HG03060 (cell line): ENCODE data around the gene CCDC137.
"Not testable (repeated sequence)": the region's sequence is repeated elsewhere in the genome, so short reads cannot be mapped to it uniquely, and the experiment has no call there.

Source experiments
- ATAC-seq: cut with Tn5 transposase; IDR thresholded peaks from one replicate; pipeline ENCODE4 v1.9.1; 2021; ENCODE audit warnings: low read depth, moderate number of reproducible peaks; ENCODE audit not compliant: unreplicated experiment

CCDC137 gene

DNA sequence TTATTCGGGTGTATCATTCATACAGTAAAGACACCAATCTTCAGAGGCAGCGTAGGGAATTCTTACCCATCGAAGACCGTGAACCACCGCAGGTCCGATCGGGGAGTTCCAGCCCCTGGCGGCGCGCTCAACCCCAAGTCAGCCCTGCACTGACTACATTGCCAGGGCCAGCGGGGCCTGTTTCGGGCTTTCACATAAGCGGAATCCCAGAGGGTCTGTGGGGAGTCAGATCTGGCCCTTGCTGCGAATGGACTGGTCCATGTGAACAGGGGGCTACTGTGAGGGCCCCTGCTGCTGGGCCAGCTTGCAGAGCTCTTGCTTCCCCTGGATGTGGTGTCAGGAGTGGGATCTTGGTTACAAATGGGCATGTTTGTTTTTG lies 17.8 kb upstream of the CCDC137 start:
- ATAC-seq, result no peak

DNA sequence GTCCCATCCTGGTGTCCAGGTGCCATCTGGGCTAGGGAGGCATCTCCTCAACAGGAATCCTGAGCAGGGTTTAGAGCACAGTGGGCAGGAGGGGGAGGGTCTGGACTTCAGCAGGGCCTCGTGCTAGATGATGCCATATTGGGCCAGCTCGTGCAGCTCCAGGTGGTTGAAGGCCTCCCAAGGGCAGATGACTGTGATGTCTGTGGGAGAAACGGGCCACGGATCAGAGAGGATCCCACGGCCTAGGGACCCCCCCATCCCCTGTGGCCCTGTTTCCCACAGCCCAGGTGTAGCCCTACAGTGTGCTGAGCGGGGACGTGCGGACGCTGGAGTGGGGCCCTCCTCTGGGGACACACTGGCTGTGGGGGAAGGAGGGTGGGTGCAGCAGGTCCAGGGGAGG lies 15.6 kb upstream of the CCDC137 start:
- no peak for ATAC-seq

DNA sequence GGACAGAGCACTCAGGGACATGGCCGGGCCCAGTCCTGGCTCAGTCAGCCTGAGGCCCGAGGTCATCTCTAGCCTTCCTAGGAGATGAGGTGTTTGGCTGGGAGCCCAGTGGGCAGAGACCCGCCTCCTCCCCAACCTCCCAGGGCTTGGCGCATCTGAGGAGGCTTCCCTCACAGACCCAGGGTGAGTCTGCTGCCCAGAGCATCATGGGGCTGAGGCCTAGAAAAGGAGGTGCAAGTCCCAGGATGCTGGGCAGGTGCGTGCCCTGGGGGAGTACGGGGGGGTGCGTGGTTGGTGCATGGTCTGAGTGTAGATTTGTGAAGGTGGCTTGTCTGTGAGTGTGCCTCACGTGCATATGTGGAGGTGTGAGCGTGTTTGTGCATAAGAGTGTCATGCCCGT lies 14.8 kb upstream of the CCDC137 start:
- no peak for ATAC-seq

DNA sequence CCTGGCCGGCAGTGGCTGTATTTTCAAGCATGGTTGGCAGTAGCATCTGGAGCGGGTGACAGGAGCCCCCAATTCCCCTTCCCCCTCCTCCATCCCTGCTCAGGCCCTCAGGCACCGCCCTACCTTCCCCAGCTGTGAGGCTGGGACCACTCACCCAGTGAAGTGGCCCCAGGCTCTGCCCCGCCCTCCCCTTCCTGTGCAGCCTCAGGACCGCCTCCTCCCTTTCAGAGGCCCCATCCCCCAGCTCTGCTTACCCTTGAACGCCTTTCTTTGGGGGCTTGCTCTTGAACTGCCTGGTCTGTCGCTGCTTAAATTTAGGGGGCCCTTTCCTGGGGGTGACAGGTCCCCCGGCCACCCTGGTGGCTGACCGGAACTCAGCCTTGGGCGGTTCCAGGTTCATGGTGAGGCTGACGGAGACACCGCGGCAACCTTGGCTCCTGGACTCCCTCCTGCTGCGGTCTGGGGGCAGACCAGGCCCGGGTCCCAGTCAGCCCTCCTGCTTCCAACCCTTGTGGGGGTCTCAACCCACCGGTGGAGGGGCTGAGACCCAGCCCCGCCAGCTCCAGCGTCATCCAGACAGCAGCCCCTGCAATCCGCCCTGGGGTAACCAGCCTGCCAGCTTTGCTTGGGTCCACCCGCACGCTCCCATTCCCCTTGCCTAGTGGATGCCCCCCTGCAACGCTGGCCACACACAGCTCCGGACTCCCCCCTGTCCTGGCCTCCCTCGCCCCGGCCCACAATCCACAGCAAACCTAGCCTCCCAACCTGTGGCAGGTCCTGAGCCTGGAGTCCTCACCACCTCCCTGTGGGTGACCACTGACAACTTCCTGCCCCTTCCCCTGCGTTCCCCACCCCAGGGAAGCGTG lies 13.4 kb upstream of the CCDC137 start:
- no peak for ATAC-seq

DNA sequence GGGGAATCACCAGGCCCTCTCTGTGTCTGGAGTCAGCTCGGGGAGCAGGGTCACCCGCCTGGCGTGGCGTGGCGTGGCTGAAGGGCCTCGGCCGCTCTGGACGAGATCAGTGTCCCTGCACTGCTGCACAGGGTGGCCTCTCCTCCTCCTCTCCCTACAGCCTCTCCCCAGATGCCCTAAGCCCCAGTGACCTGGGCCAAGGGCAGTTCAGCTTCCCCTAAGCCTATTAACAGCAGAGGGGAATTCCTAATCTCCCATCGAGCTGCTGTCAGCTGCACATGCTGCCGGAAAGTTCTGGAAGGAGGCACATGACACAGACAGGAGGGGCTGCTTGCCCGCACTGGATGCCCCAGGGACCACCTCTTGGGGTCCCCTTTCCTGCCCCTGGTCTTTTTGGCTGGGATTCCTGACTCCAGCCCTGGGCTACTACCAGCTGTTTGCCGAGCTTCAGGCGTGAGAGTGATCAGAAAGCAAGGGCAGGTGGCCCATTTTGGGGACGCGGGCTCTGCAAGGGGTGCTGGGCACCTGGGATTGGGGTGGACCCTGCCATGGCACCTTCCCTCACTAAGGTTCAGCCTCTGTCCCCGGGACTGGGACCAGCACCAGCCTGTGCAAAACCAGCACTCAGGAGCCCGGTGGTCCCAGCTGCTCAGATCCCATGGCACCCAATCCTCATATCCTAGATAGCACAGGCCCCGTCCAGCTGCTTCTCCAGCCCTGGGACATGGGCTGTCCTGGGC lies 11.0 kb upstream of the CCDC137 start:
- no peak for ATAC-seq

DNA sequence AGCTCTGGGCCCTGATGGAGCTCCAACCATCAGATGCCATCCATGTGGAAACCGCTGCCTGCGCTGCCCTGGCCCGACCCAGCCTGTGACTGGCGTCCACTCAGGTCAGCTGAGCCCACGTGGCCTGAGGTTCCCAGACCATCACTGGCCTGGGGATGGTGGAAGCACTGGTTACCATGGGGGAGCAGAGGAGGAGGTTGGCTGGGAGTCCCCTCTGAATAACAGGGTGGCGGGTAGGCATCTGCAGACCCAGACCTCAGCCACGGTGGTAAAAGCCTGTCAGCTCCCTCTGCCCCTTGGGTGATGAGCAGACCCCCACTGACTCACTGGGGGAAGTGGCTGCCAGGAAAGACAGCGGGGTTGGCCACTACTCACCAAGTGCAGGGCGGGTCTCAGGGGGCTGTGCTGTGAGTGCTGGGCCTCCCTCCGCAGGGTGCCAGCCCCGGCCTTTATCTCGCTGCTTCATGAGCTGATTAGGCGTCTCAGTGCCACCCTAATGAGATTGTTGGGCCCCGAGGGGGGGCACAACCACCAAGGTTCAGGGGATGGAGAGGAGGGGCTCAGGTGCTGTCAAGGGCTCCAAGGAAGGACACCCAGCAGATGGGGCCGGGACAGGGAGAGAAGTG lies 10.3 kb upstream of the CCDC137 start, which contains the start of gene PDE6G:
Gene PDE6G, minus strand, starts transcription at position 425 of the 626 bp plus-strand sequence. CDS start 3,237 bp downstream, outside the sequence.
- no peak for ATAC-seq

DNA sequence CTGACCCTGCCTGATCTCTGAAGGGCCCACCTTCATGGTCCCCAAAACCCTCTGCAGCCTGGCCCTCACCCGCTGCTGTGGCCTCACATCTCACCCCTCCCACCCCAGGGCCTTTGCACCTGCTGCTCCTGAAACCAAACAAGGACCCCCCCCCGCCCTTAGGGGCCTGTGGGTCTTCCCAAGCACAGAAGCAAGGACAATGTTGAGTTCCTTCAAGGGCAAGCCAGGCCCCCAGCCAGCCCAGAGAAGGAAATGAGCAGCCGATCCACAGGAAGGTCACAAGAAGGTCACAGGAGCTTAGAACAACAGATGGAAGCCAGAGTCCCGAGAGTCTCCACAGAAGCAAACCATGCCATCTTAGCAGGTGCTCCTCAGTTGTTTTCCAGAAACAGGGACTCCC lies 9.7 kb upstream of the CCDC137 start:
- ATAC-seq, result no peak

DNA sequence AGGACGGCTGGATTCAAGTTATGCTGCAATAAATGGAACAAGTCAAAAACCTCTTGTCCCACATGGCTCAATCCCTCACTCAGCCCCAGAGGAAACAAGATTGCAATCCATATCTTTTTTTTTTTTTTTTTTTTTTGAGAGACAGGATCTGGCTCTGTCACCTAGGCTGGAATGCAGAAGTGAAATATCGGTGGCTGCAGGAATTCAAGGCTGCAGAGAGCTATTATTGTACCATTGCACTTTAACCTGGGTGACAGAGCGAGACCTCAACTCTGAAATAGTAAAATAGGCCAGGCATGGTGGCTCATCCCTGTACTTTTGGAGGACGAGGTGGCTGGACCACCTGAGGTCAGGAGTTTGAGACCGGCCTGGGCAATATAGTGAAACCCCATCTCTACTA lies 7.5 kb upstream of the CCDC137 start:
- no peak for ATAC-seq

DNA sequence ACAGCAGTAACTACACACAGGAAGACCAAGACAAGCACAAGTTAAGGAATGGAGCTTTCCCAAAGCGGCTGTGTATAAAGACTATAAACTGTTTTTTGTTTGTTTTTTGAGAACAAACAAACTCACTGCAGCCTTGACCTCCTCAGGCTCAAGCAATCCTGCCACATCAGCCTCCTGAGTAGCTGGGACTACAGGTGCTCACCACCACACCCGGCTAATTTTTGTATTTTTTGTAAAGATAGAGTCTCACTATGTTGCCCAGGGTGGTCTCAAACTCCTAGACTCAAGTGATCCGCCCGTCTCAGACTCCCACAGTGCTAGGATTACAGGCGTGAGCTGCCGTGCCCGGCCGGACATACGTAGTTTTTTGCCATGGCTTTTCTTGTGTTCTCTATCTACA lies 6.1 kb upstream of the CCDC137 start:
- ATAC-seq, result no peak

DNA sequence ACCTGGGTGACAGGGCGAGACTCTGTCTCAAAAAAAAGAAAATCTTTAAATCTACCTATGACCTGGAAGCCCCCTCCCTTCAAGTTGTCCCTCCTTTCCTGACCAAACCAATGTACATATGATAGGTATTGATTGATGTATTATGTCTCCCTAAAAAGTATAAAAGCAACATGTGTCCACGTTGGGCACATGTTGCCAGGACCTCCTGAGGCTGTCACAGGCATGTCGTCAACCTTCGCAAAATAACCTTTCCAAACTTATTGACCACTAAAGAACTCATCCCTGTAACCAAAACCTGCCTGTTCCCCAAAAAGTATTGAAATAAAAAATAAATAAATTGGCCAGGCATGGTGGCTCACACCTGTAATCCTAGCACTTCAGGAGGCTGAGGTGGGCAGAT lies 4.5 kb upstream of the CCDC137 start:
- no peak for ATAC-seq

DNA sequence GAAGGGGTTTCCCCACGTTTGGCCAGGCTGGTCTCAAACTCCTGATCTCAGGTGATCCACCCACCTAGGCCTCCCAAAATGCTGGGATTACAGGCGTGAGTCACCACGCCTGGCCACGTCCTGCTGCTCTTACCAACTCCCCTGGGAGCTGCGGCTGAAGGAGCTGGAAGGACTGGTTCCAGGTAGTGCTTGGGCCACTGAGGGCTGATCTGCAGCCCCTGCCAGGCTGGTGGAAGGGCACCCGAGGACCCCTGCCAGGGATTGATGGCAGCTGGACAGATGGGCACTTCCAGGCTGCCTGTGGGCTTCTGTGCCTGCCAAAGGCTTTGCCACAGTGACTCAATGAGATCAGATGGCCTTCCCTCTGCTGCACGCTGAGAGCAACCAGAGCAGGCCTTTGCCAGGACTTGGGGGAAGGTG lies 2.5 kb upstream of the CCDC137 start:
- ATAC-seq, result no peak

DNA sequence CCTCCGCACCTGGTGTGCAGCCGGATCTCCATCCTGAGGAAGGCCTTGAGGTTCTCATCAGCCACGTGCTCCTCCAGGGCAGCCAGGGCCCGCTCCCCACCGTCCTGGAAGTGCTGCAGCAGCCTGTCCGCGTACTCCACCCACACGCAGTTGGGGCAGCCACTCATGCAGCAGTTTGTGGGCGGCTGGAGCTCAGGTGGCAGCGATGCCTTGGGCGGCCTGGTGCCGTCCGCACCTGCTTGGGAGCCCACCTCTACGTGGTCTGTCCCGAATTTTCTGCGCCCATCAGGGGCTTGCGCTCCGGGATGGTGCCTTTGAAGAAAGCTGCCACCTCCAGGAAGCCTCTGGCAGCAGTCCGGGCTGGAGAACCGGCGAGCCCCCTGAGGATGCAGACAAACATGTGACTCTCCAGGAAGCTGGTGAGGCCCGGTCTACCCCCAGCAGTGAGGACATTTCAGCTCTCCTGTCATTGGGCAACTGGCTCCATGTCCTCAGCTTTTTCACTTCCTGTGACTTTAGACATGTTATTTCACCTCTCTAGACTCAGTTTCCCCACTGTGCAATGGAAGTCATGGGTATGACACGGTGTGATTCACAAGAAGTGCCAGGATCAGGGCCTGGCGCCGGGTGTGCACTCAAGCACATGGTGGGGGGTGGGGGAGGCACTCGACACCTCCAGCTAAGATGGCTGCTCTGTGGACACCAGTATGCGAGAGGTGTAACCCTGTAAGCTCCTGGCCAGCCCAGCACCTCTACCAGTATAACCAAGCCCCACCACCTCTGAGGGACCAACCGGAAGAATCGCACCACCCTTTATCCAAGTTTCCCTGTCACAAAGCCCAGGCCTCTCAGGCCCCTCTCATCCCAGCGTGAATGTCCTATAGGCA lies 1.1 kb upstream of the CCDC137 start:
- ATAC-seq, result no peak

DNA sequence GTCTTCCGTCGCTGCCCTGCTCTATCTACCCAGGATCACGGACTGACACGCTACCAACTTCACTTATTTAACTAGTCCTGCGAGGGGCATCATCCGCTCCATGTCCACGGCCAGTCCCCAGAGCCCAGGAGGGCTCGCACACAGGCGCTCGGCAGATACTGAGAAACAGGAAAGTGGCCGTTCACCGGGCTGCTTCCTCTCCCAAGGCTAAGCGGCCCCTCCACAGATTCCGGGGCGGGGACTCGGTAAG lies 520 bp upstream of the CCDC137 start:
- ATAC-seq, result no peak

DNA sequence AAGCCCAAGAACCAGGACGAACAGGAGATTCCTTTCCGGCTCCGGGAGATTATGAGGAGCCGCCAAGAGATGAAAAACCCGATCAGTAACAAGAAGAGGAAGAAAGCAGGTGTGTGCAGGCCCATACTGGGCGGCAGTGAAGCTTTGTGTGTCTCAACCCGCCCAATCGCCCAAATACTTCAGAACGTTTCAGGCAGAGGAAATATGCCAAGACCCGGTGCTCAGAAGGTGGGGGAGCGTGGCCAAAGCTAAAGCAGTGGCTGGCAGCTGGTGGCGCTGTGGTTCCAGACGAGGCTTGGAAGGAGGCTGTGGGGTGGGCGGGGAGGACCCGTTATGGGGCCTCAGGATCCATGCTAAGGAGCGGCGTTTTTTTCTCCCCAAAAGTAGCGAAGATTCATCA lies 1.2 kb downstream of the CCDC137 start:
- ATAC-seq, result no peak

DNA sequence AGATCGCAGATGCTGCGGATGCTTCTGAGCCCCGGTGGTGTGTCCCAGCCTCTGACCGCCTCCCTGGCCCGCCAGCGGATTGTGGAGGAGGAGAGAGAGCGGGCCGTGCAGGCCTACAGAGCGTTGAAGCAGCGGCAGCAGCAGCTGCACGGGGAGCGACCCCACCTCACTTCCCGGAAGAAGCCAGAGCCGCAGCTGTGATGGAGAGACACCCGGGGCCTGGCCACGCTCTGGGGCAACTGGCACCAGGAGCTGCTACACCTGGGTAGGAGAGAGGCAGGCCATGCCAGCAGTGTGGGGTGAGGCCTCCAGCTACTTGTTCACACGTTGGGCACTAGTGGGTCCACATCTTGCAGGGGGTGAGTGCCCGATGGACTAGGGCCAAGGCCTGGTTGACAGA lies 6.0 kb downstream of the CCDC137 start:
- no peak for ATAC-seq

DNA sequence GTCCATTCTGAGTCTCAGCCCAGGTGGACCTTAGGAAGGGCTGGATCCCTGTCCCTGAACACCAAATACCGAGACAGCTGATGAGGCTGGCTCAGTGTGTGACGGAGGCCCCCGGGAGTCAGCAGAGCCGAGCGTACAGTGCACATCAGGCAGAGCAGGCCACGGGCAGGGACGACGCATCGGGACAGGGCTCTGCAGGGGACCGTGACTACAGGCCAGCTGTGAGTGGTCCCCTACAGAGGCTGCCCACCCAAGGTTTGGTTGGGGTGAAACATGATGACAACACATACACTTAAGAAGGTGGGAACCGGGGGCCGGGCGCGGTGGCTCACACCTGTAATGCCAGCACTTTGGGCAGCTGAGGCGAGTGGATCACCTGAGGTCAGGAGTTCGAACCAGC lies 6.4 kb downstream of the CCDC137 start:
- ATAC-seq, result no peak

DNA sequence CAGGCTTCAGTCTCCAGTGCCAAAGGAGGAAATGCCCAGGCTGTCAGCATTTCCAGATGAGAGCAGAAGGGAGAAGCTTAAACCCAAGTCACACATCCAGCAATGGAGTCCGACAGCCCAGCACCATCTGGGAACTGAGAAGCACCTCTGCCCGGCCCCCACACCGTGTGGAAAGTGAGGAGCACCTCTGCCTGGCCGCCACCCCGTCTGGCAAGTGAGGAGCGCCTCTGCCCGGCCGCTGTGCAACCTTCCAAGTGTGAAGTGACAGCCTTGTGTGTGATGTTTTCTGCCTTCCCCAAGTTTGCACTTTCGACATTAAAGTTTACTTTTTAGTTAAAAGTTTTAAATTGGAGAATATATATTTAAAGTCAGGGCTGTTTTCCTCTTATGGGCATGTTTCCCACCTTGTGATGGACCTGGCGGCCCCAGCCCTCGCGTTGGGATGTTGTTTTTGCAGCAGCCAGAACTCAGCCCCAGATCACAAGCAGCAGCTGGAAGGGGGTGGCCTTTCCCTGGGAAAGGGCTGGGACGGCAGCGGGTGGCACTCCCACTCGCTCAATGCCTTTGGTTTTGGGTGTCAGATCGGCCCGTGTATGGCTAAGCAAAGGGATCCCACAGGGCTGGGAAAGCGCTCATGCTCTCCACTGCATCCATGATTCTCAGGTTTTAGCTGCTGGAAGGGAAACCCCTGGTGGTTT lies 7.2 kb downstream of the CCDC137 start:
- no peak for ATAC-seq

DNA sequence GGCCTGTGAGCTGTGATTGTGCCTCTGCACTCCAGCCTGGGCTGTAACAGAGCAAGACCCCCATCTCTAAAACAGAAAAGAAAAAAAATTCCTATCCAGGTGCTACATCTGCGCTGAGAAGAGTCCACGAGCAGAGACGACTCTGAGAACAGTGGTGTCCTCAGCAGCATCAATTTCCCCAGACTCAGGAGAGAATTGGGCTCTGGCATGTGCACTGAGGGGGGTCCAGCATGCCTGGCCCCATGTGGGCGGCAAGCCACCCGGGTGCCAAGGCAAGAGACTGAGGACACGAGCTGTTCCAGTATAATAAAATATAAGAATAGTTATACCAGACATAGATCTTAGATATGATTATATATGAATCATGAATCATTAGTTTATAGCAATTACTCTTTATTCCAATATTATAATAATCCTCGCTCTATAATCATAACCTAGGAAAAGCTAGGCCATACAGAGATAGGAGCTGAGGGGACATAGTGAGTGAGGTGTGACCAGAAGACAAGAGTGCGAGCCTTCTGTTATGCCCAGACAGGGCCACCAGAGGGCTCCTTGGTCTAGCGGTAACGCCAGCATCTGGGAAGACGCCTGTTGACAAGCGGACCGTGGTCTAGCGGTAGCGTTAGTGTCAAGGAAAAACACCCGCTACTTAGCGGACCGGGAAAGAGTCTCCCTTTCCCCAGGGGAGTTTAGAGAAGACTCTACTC lies 9.1 kb downstream of the CCDC137 start:
- not testable (repeated sequence) for ATAC-seq

DNA sequence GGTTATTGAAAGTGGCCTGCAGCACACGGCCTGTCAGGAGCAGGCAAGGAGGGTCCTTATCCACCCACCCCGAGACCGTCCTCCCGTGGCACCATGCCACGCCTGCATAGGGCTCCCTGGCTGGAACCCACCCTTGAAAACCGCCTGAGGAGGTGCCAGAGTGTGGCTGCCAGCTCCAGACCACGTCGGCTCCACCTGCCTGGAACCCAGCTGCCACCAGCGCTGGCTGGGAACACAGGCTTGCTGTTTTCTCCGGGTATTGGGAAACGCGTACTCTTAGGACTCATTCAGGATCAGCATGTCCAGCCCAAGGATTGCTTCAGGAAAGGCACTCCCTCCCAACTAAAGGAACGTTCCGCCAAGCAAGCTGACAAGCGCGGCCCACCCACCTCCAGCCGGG lies 10.4 kb downstream of the CCDC137 start:
- no peak for ATAC-seq

DNA sequence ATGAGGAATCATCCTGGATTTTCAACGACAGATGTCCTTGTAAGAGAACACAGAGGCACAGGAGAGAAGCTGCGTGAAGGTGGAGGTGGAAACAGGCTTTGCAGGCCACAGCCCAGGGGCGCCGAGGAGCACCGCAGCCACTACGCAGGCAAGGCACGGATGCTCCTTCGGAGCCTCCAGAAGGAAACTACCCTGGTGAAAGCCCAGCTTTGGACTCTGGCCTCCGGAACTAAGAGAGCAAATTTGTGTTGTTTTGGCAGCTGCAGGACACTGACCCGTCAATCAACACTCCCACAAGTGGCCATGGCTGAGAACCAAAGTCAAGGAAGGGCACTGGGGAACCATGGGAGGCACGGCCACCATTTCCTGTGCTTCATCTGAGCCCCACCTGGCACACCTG lies 13.6 kb downstream of the CCDC137 start:
- ATAC-seq, result no peak
